ENCODE data around the gene LSM4. TPM values are rescaled to one million over a fixed set of nuclear protein-coding genes. Genes with fewer than 3 reads are reported as not detected.

The LSM4 gene
- total and polyA plus RNA-seq, 2 of the 13 experiments (the other 11 are each of a cell fraction or from before 2014, with no cell fraction given), result 65.8 to 166 TPM

GRCh38 chr19:18282021-18282787 lies 40.7 kb downstream of the LSM4 start:
- Histone ChIP-seq H3K4me2 (ENCODE audit: low read depth, low read length) (peak overlapping the region; percentile 92), H3K36me3 (replicated peaks in 1 of 2; ENCODE audit: control insufficient read depth in 1 of 2, insufficient read depth in 2 of 2, low read length in 2 of 2) (peaks cover 2 to 10% of the 10 kb centered on the region in 2 experiments; a peak in 4 of 5 replicates), H3K4me3 (replicated peaks in 1 of 3; ENCODE audit: insufficient read depth in 1 of 3, low read depth in 2 of 3, low read length in 3 of 3) (peak overlapping the region; percentile 50 to 73 (median 71); a peak in 5 of 6 replicates), H4K20me1 (ENCODE audit: insufficient read depth, low read length) (peaks cover 22% of the 10 kb centered on the region), H3K27me3 (ENCODE audit: control insufficient read depth in 1 of 2, insufficient read depth in 2 of 2, low read length in 2 of 2) (no peaks in the 10 kb centered on the region; a peak in 1 of 5 replicates), H2AFZ (ENCODE audit: low read length) (no peak overlapping the region), H3K4me1 (ENCODE audit: insufficient read depth, low read length) (peaks cover 64% of the 10 kb centered on the region), H3K9me3 (ENCODE audit: low read length) (no peaks in the 10 kb centered on the region), H3K9ac (ENCODE audit: insufficient read depth, low read depth, low read length) (peak overlapping the region; percentile 98), H3K79me2 (ENCODE audit: insufficient read depth, low read length) (peaks cover 26% of the 10 kb centered on the region), H3K27ac (ENCODE audit: extremely low read length, insufficient read depth, low read length) (peak overlapping the region; percentile 99)
- POLR2A ChIA-PET, result interaction anchor here (0.5 to 7.1 kb wide), 27 partner anchors 10 to 240 kb away, joined by 3 to 278 read pairs (median 6); partner anchors contain the start of genes ELL, GDF15, LSM4 and MPV17L2
- FAIRE-seq, result no peak
- CTCF ChIA-PET (ENCODE audit: low intra/inter-chr PET ratio, low total read pairs), result interaction anchor here (1.5 kb wide), 1 partner anchor 41 kb away, joined by 3 read pairs; no protein-coding TSS in a partner anchor
- ATAC-seq, result peak; percentile 24
- intact Hi-C loops (cut with micrococcal nuclease; ENCODE audit: unreplicated experiment) (loop anchor here (1.0 to 10.0 kb wide), 2 partner anchors 19 to 243 kb away; partner anchors contain the start of gene ELL), in situ Hi-C loops (cut with HindIII; ENCODE audit: extremely low pct_ligation_motif_present, low pct_unique_long_range_greater_than_20kb) (no loop called here)
- TSS peak; percentile 95 for BruUV-seq (replicated peaks)
- peak; percentile 60 for DNase-seq (ENCODE audit: low spot score)
- WGBS (ENCODE audit: low lambda C conversion rate), result under 1% methylated on average over 17 of the region's 27 CpGs
- TF ChIP-seq ZNF350 (CRISPR knock-in tag; IDR thresholded peaks at IDR 0.05; ENCODE audit: borderline replicate concordance, low read depth) (peak; percentile 59; the same call in 1 of the 2 replicates), GABPA (IDR thresholded peaks at IDR 0.05; ENCODE audit: low read depth, low read length) (no peak), GABPA (CRISPR knock-in tag; IDR thresholded peaks at IDR 0.05; ENCODE audit: low read depth) (0 out of 2 replicates have a peak, but pooled peaks have one; percentile 16), ZNF501 (CRISPR knock-in tag; IDR thresholded peaks at IDR 0.05) (0 out of 2 replicates have a peak, but pooled peaks have one; percentile 33), ZNF670 (CRISPR knock-in tag; IDR thresholded peaks at IDR 0.05; ENCODE audit: borderline replicate concordance) (peak; percentile 60; the same call in 1 of the 2 replicates), GLMP (CRISPR knock-in tag; IDR thresholded peaks at IDR 0.05; ENCODE audit: borderline replicate concordance) (no peak), ZNF496 (CRISPR knock-in tag; IDR thresholded peaks at IDR 0.05; ENCODE audit: insufficient replicate concordance) (no peak), TAF1 (CRISPR knock-in tag; IDR thresholded peaks at IDR 0.05) (no peak; the same call in 1 of the 2 replicates), SAP130 (CRISPR knock-in tag; IDR thresholded peaks at IDR 0.05; ENCODE audit: low read depth) (peak; percentile 63; the same call in 1 of the 2 replicates), ZSCAN25 (CRISPR knock-in tag; IDR thresholded peaks at IDR 0.05) (0 out of 2 replicates have a peak, but pooled peaks have one; percentile 61), ZFP1 (CRISPR knock-in tag; IDR thresholded peaks at IDR 0.05) (no peak), HES4 (CRISPR knock-in tag; IDR thresholded peaks at IDR 0.05; ENCODE audit: borderline replicate concordance) (0 out of 2 replicates have a peak, but pooled peaks have one; percentile 24), MAZ (IDR thresholded peaks at IDR 0.05; ENCODE audit: borderline replicate concordance, low read depth, low read length) (peak; percentile 59; the same call in 1 of the 2 replicates), MAZ (CRISPR knock-in tag; IDR thresholded peaks at IDR 0.05; ENCODE audit: low read depth) (peak; percentile 0; the same call in 1 of the 2 replicates), ZNF160 (CRISPR knock-in tag; IDR thresholded peaks at IDR 0.05) (0 out of 2 replicates have a peak, but pooled peaks have one; percentile 13), SMYD3 (CRISPR knock-in tag; IDR thresholded peaks at IDR 0.05) (0 out of 2 replicates have a peak, but pooled peaks have one; percentile 50)
- TF ChIP-seq, protein P1, sequence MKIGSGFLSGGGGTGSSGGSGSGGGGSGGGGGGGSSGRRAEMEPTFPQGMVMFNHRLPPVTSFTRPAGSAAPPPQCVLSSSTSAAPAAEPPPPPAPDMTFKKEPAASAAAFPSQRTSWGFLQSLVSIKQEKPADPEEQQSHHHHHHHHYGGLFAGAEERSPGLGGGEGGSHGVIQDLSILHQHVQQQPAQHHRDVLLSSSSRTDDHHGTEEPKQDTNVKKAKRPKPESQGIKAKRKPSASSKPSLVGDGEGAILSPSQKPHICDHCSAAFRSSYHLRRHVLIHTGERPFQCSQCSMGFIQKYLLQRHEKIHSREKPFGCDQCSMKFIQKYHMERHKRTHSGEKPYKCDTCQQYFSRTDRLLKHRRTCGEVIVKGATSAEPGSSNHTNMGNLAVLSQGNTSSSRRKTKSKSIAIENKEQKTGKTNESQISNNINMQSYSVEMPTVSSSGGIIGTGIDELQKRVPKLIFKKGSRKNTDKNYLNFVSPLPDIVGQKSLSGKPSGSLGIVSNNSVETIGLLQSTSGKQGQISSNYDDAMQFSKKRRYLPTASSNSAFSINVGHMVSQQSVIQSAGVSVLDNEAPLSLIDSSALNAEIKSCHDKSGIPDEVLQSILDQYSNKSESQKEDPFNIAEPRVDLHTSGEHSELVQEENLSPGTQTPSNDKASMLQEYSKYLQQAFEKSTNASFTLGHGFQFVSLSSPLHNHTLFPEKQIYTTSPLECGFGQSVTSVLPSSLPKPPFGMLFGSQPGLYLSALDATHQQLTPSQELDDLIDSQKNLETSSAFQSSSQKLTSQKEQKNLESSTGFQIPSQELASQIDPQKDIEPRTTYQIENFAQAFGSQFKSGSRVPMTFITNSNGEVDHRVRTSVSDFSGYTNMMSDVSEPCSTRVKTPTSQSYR (CRISPR knock-in tag; IDR thresholded peaks at IDR 0.05; ENCODE audit: borderline replicate concordance), result peak; percentile 46
- TF ChIP-seq, protein P2, sequence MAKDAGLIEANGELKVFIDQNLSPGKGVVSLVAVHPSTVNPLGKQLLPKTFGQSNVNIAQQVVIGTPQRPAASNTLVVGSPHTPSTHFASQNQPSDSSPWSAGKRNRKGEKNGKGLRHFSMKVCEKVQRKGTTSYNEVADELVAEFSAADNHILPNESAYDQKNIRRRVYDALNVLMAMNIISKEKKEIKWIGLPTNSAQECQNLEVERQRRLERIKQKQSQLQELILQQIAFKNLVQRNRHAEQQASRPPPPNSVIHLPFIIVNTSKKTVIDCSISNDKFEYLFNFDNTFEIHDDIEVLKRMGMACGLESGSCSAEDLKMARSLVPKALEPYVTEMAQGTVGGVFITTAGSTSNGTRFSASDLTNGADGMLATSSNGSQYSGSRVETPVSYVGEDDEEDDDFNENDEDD (CRISPR knock-in tag; IDR thresholded peaks at IDR 0.05; ENCODE audit: borderline replicate concordance), result 0 out of 2 replicates have a peak, but pooled peaks have one; percentile 15
